ENCODE data around the gene OR6C68. TPM values are rescaled to one million over a fixed set of nuclear protein-coding genes. Genes with fewer than 3 reads are reported as not detected.

The OR6C68 gene
- total and polyA plus RNA-seq, 2 of the 4 experiments (the other 2 are of a cell fraction) = not detected

Other genes with a start within 250 kb of the OR6C68 start
- not detected in 2 replicates for gene OR6C74, start 247.8 kb upstream of the OR6C68 start, total RNA-seq (2012; rRNA removed)
- gene OR6C74, start 247.8 kb upstream of the OR6C68 start, polyA plus RNA-seq (2012; rRNA removed) = not detected in 2 replicates
- not detected in 2 replicates for gene OR6C6, start 195.8 kb upstream of the OR6C68 start, total RNA-seq (2012; rRNA removed)
- gene OR6C6, start 195.8 kb upstream of the OR6C68 start, polyA plus RNA-seq (2012; rRNA removed) = not detected in 2 replicates
- not detected in 2 replicates for gene OR6C1, start 178.0 kb upstream of the OR6C68 start, total RNA-seq (2012; rRNA removed)
- not detected in 2 replicates for gene OR6C1, start 178.0 kb upstream of the OR6C68 start, polyA plus RNA-seq (2012; rRNA removed)
- gene OR6C3, start 161.6 kb upstream of the OR6C68 start, total RNA-seq (2012; rRNA removed) = not detected in 2 replicates
- gene OR6C3, start 161.6 kb upstream of the OR6C68 start, polyA plus RNA-seq (2012; rRNA removed) = not detected in 2 replicates
- gene OR6C75, start 129.4 kb upstream of the OR6C68 start, total RNA-seq (2012; rRNA removed) = not detected in 2 replicates
- not detected in 2 replicates for gene OR6C75, start 129.4 kb upstream of the OR6C68 start, polyA plus RNA-seq (2012; rRNA removed)
- not detected in 2 replicates for gene OR6C65, start 91.8 kb upstream of the OR6C68 start, total RNA-seq (2012; rRNA removed)
- gene OR6C65, start 91.8 kb upstream of the OR6C68 start, polyA plus RNA-seq (2012; rRNA removed) = not detected in 2 replicates
- gene OR6C76, start 66.1 kb upstream of the OR6C68 start, total RNA-seq (2012; rRNA removed) = not detected in 2 replicates
- gene OR6C76, start 66.1 kb upstream of the OR6C68 start, polyA plus RNA-seq (2012; rRNA removed) = not detected in 2 replicates
- not detected in 2 replicates for gene OR6C2, start 48.3 kb upstream of the OR6C68 start, total RNA-seq (2012; rRNA removed)
- gene OR6C2, start 48.3 kb upstream of the OR6C68 start, polyA plus RNA-seq (2012; rRNA removed) = not detected in 2 replicates
- not detected in 2 replicates for gene OR6C70, start 22.2 kb upstream of the OR6C68 start, total RNA-seq (2012; rRNA removed)
- gene OR6C70, start 22.2 kb upstream of the OR6C68 start, polyA plus RNA-seq (2012; rRNA removed) = not detected in 2 replicates
- not detected in 2 replicates for gene OR6C4, start 57.2 kb downstream of the OR6C68 start, total RNA-seq (2012; rRNA removed)
- gene OR6C4, start 57.2 kb downstream of the OR6C68 start, polyA plus RNA-seq (2012; rRNA removed) = not detected in 2 replicates
- not detected in 2 replicates for gene OR2AP1, start 80.1 kb downstream of the OR6C68 start, total RNA-seq (2012; rRNA removed)
- gene OR2AP1, start 80.1 kb downstream of the OR6C68 start, polyA plus RNA-seq (2012; rRNA removed) = not detected in 2 replicates
- not detected in 2 replicates for gene OR10P1, start 144.5 kb downstream of the OR6C68 start, total RNA-seq (2012; rRNA removed)
- not detected in 2 replicates for gene OR10P1, start 144.5 kb downstream of the OR6C68 start, polyA plus RNA-seq (2012; rRNA removed)
- gene ITGA7, start 215.5 kb downstream of the OR6C68 start, total RNA-seq (2012; rRNA removed) = 3.9 and 4.4 TPM in 2 replicates
- gene ITGA7, start 215.5 kb downstream of the OR6C68 start, polyA plus RNA-seq (2012; rRNA removed) = 13.9 and 15.7 TPM in 2 replicates
- 128 and 158 TPM in 2 replicates for gene BLOC1S1, start 223.7 kb downstream of the OR6C68 start, total RNA-seq (2012; rRNA removed)
- 280 and 285 TPM in 2 replicates for gene BLOC1S1, start 223.7 kb downstream of the OR6C68 start, polyA plus RNA-seq (2012; rRNA removed)
- 7.3 and 8.9 TPM in 2 replicates for gene RDH5, start 228.0 kb downstream of the OR6C68 start, total RNA-seq (2012; rRNA removed)
- gene RDH5, start 228.0 kb downstream of the OR6C68 start, polyA plus RNA-seq (2012; rRNA removed) = 18.8 and 21.0 TPM in 2 replicates
- gene CD63, start 236.6 kb downstream of the OR6C68 start, total RNA-seq (2012; rRNA removed) = 995 and 1,796 TPM in 2 replicates
- gene CD63, start 236.6 kb downstream of the OR6C68 start, polyA plus RNA-seq (2012; rRNA removed) = 1,398 and 1,518 TPM in 2 replicates